Spleen (tissue), 7 donors: ENCODE data around the gene IL22RA1.

ENCODE experiments used
- POLR2A ChIP-seq, 3 donors: fragments of 450-650 bp; IDR thresholded peaks; one replicate each; pipeline ENCODE4 v1.5.1; 2017; ENCODE audit warnings: antibody characterized with exemption in 3 of 3, mild to moderate bottlenecking in 1 of 3
- TF ChIP-seq, protein P1 (sequence below), 11 experiments: fragments of 200-600 bp in 7 of 11; fragments of 450-650 bp in 4 of 11; sonication (generic) in 4 of 11; IDR thresholded peaks in 8 of 11; conservative IDR thresholded peaks in 3 of 11; 1 replicate in 7 of 11; 2 replicates in 4 of 11; pipeline versions ENCODE4 v1.4.0 to v1.8.0; 2016 to 2021; ENCODE audit warnings: antibody characterized with exemption in 11 of 11, inconsistent platforms in 4 of 11, mild to moderate bottlenecking in 1 of 11
- donor health status: DM: no; HTN: no; CAD: no; lungs with moderate emphysema.
- donor health status: DM: no; HTN: no; CAD: no.
- donor health status: DM: no; HTN: no; CAD: no.

DNA sequence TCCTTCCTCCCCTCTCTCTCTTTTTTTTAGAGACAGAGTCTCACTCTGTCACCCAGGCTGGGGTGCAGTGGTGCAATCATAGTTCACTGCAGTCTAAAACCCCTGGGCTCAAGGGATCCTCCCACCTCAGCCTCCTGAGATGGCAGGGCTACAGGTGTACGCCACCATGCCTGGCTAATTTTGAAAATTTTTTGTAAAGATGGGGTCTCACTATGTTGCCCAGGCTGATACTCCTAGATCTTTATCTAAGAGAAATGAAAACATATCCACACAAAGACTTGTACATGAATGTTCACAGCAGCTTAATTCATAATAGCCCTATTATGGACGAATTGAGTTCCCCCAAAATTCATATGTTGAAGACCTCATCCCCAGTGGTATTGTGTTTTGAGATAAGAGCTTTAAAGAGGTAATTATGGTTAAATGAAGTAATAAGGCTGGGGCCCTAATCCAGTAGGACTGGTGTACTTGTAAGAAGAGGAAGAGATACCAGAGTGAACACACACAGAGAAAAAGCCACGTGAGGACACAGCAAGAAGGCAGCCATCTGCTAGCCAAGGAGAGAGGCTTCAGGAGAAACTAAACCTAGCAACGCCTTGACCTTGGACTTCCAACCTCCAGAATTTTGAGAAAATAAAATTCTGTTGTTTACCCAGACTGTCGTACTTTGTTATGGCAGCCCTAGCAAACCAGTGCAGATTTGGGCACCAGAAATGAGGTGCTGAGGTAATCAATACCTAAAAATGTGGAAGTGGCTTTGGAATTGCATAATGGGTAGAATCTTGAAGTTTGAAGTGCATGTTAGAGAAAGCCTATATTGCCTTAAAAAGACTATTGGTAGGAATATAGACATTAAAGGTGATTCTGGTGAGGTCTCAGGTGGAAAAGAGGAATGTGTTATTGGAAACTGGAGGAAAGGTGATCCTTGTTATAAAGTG lies 31.0 kb upstream of the IL22RA1 start:
- TF ChIP-seq, protein P1, sequence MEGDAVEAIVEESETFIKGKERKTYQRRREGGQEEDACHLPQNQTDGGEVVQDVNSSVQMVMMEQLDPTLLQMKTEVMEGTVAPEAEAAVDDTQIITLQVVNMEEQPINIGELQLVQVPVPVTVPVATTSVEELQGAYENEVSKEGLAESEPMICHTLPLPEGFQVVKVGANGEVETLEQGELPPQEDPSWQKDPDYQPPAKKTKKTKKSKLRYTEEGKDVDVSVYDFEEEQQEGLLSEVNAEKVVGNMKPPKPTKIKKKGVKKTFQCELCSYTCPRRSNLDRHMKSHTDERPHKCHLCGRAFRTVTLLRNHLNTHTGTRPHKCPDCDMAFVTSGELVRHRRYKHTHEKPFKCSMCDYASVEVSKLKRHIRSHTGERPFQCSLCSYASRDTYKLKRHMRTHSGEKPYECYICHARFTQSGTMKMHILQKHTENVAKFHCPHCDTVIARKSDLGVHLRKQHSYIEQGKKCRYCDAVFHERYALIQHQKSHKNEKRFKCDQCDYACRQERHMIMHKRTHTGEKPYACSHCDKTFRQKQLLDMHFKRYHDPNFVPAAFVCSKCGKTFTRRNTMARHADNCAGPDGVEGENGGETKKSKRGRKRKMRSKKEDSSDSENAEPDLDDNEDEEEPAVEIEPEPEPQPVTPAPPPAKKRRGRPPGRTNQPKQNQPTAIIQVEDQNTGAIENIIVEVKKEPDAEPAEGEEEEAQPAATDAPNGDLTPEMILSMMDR (IDR thresholded peaks at IDR 0.05 in 8 of 11, conservative IDR thresholded peaks at IDR 0.05 in 3 of 11): no peak
- no peak for TF ChIP-seq POLR2A (IDR thresholded peaks at IDR 0.05)
